LNCAP (cell line): ENCODE measurements around the gene EIF3K.

ENCODE experiments used
- TF ChIP-seq, protein P1 (sequence below): fragments of 450-650 bp; IDR thresholded peaks from 2 replicates; pipeline ENCODE4 v1.5.1; 2017; ENCODE audit warnings: mild to moderate bottlenecking

The EIF3K gene

DNA sequence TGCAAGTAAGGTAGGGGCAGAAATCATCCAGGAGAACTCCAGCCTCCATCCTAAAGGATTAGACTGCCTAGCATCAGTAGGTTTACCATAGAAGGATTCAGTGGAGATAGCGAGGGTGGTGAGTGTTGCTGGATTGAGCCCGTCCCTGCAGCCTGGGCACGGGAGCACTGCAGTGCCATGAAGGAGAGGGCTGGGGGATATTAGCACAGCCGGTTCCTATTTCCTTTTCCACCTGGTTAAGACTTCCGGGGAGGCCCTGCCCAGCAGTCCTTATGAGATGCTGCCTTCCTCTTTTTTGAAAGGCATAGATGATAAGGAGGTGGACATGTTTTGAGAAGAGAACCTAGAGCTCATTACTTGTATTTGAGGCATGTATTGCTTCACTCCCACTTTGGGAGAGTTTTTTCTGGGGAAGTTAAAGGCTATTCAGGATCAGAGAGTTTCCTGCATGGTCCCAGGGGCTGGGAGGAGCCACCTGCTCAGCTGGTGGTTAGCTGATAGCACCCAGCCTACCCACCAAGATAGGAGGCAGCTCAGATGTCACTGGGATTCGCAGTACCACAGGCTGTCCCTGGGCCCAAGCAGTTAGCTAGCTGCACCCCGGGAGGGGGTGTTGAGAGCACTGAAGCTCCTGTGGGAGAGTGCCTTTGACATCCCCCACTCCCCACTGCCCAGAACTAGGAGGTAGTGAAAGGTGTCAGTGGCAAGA, 45.7 kb downstream of the EIF3K start:
- TF ChIP-seq, protein P1, sequence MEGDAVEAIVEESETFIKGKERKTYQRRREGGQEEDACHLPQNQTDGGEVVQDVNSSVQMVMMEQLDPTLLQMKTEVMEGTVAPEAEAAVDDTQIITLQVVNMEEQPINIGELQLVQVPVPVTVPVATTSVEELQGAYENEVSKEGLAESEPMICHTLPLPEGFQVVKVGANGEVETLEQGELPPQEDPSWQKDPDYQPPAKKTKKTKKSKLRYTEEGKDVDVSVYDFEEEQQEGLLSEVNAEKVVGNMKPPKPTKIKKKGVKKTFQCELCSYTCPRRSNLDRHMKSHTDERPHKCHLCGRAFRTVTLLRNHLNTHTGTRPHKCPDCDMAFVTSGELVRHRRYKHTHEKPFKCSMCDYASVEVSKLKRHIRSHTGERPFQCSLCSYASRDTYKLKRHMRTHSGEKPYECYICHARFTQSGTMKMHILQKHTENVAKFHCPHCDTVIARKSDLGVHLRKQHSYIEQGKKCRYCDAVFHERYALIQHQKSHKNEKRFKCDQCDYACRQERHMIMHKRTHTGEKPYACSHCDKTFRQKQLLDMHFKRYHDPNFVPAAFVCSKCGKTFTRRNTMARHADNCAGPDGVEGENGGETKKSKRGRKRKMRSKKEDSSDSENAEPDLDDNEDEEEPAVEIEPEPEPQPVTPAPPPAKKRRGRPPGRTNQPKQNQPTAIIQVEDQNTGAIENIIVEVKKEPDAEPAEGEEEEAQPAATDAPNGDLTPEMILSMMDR, result no peak

DNA sequence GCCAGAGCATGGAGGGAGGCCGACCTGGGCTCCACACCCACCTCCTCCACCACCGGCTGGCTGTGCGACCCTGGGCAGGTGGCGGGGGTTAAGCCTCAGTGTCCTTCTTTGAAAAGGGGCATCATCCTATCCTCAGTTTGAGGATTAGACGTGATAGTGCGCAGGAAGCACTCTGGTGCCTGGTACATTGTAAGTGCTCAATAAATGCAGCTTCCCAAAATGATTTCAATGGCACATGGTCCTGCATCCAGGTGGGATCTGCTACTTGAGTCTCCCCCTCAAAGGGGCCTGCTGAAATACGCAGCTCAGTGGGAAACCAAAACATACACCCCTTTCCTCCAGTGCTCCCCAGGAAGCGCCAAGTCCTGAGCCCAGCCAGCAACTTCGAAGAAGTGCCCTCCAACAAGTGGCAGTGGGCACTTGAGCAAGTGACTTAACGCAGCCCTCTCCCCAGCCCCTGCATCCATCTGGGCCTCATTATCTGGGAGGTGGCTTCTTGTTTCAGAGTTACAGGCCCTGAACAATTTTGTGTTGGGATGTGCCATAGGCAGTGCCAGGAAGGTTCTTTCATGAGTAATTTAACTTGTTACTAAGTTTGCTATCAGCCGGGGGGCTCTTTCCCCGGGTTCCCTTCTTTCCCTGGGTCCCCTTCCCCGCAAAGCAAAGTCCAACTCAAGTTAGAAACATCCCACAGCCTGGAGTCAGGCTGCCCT, 46.4 kb downstream of the EIF3K start:
- TF ChIP-seq, protein P1, result no peak

DNA sequence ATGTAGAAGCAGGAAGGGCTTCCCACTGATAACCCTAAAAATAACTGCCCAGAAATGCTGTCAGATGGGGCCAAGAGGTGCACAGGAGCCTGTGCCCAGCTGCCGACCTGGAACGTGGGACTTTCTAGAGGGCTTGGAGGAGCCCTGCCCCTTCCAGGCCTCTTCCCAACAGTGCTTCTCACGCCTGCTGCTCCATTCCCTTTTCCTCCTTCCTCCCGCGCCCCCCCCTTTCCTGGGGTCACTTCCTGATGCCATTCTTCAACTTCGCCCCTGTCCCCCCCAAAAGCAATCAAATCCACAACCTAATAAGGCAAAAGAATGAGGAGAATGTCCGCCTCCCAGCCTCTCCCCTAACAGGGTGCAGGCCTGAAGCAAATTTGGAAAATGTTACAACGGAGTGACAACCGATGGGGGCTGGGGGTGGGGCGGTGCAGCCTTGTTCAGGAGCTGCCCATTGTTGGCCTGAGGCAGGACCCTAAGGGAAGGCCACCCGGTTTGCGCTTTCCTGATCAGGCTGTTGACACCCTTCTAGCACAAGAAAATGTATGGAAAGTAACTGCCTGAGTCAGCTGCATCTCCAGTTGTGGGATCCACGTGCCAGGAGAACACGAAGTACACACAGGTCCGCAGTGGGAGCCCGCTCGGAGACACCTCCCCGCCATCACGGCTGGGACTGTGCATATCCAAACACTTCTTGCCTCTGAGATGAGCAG, 47.1 kb downstream of the EIF3K start:
- TF ChIP-seq, protein P1, result no peak

DNA sequence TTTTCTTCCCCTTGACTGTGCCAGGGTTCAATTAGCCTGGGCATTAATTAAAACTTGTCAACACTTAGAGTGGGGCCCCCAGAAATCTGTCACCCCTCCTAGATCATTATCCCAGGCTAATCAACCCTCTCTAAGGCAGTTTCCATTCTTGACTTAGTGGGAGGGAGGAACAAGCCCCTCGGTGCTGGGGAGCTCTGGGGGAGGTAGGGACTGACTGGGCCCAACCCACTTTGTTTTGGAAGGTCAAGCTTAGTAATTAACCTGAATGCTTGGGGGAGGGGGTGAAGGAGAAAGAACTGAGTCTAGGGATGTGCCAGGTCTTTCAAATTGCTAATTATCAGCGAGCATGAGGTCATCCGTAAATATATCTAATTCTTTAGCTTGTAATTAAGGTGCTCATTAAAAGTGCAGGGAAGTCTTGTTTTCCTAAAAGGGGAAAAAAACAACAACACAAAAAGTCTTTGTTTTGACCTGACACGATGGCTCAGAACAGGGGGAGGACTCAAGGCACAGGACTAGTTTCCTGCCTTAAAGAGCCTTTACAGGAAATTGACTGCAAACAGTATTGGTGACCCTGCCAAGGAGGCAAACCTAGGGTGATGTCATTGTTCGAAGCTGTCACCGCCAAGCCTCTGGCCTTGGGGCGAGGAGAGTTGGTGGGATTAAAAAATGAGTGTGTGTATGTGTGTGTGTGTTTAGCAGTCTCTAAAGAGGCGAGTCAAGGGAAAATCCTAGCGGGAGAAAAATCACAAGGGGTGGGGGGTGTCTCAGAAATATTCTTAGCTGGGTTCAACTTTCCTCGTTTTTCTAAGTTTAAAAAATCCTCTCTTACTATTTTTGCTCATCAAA, 47.9 kb downstream of the EIF3K start:
- TF ChIP-seq, protein P1, result no peak

DNA sequence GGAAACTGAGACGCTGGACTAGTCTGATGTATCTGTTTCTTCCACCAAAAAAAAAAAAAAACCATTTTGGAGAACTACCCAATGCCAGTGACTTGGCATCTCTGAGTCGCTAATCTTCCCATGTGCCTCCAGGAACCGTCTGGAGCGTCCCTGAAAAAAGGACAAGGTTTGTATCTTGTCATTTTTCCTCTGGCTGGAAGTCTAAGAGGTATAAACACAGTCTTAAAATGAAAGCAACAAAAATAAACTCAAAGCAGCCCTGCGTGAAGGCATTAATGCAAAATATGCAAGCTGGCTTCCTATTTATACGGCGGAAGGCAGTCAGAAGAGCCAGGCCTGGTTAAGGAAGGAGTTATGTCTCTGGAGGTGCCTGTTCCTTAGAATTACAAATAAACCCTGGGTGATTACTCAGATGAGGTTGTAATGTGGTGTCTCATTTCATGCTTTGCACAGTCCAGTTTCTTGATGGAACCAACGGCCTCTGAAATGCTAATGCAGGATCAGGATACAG, 48.7 kb downstream of the EIF3K start:
- TF ChIP-seq, protein P1, result no peak

DNA sequence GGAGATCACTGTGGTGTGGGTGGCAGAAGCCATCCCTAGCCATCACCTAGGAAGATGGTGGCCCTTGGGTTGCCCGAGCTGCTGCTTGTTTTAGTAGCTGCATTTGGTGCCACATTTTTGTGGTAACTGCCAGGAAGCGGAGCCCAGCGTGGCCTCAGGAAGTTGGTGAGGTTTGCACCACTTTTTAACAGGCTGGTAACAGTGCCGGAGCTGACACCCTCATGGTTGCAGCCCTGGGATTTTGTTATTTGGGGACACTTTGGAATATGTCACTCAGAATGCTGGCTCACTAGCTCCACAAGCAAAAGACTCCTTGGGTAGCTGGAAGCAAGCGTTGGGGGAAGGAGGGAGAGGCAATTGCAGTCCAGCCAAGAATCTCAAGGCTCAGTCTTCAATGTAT, 50.6 kb downstream of the EIF3K start:
- TF ChIP-seq, protein P1, result no peak

DNA sequence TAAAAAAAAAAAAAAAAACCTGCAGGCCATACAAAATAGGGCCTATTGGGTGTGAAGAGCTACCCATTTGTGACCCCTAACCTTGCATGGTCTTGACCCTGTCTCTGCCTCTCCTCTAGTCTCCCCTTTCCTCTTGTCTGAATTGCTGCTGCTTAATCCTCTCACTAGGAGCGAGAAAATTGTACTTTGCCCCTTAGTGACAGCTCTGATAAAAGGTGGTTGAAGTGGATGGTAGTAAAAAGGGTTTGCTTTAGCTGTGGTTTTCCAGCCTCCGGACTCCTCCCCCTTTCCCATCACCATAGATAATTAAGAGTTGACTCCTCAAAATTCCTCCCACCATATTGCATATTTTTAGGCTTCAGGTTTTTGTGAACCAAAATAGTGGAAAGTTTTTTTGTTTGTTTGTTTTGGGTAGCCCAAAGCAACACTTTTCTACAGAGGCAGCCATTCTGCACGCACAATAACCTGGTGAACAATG, 52.0 kb downstream of the EIF3K start:
- TF ChIP-seq, protein P1, result no peak
